Thyroid gland (tissue), 4 donors: ENCODE results near the gene KAT6B.

Source experiments
- POLR2A ChIP-seq, 2 donors: fragments of 450-650 bp; IDR thresholded peaks; one replicate each; pipeline ENCODE4 v1.6.1; 2017; ENCODE audit warnings: antibody characterized with exemption in 2 of 2, mild to moderate bottlenecking in 2 of 2, moderate library complexity in 1 of 2
- TF ChIP-seq, protein P1 (sequence below), 6 experiments: fragments of 200-600 bp in 3 of 6; fragments of 450-650 bp in 3 of 6; sonication (generic) in 3 of 6; IDR thresholded peaks; one replicate each; pipeline ENCODE4 v1.5.1; 2016 to 2019; ENCODE audit warnings: antibody characterized with exemption in 6 of 6, mild to moderate bottlenecking in 2 of 6, inconsistent platforms in 1 of 6, moderate library complexity in 1 of 6

GRCh38 chr10:74923556-74923955 lies 97.2 kb downstream of the KAT6B start:
- peak in 1 of 2 donors; percentile 5 for TF ChIP-seq POLR2A (IDR thresholded peaks at IDR 0.05)
- TF ChIP-seq, protein P1, sequence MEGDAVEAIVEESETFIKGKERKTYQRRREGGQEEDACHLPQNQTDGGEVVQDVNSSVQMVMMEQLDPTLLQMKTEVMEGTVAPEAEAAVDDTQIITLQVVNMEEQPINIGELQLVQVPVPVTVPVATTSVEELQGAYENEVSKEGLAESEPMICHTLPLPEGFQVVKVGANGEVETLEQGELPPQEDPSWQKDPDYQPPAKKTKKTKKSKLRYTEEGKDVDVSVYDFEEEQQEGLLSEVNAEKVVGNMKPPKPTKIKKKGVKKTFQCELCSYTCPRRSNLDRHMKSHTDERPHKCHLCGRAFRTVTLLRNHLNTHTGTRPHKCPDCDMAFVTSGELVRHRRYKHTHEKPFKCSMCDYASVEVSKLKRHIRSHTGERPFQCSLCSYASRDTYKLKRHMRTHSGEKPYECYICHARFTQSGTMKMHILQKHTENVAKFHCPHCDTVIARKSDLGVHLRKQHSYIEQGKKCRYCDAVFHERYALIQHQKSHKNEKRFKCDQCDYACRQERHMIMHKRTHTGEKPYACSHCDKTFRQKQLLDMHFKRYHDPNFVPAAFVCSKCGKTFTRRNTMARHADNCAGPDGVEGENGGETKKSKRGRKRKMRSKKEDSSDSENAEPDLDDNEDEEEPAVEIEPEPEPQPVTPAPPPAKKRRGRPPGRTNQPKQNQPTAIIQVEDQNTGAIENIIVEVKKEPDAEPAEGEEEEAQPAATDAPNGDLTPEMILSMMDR (IDR thresholded peaks at IDR 0.05) = no peak
